PC-9 (cell line): ENCODE measurements around the gene EVI5L. TPM values are rescaled to one million over a fixed set of nuclear protein-coding genes. Genes with fewer than 3 reads are reported as not detected.
"Not testable (repeated sequence)": the region's sequence is repeated elsewhere in the genome, so short reads cannot be mapped to it uniquely, and the experiment has no call there.

ENCODE experiments used
- BruUV-seq: library from RNA; stranded (reverse); fragments of 400-500 nt; replicated peaks from 2 replicates; lab custom pipeline; 2021; lab: Mats Ljungman, UMichigan
- CTCF ChIA-PET: fragments of 300-600 bp; sonication (Branson Sonifier 250); formaldehyde crosslinking; loops from one replicate; lab custom pipeline; 2022; ENCODE audit warnings: antibody characterized with exemption; lab: Charles Lee
- POLR2A ChIA-PET: fragments of 300-600 bp; sonication (Branson Sonifier 250); formaldehyde crosslinking; loops from one replicate; lab custom pipeline; 2022; ENCODE audit warnings: antibody characterized with exemption; ENCODE audit not compliant: unreplicated experiment; lab: Charles Lee
- DNase-seq, 2 experiments: peaks; one replicate each; pipeline versions ENCODE4 v3.0.0 to v3.0.0-alpha.2; 2015 to 2022; ENCODE audit warnings: mixed read lengths in 1 of 2
- H2AFZ ChIP-seq: fragments of 200-600 bp; sonication (generic); 2 replicates; pipeline ENCODE4 v1.8.1; 2017; ENCODE audit warnings: antibody characterized with exemption
- H3F3A ChIP-seq: fragments of 200-600 bp; sonication (generic); 2 replicates; pipeline ENCODE4 v1.8.1; 2017; ENCODE audit warnings: antibody characterized with exemption, mild to moderate bottlenecking, low read depth; ENCODE audit not compliant: insufficient read depth
- H3K27ac ChIP-seq: fragments of 200-600 bp; sonication (generic); 2 replicates; pipeline ENCODE4 v1.6.1; 2016; ENCODE audit warnings: mixed run types
- H3K27me3 ChIP-seq: fragments of 200-600 bp; sonication (generic); 2 replicates; pipeline ENCODE4 v1.6.1; 2016; ENCODE audit warnings: low read depth, mixed run types; ENCODE audit not compliant: insufficient read depth
- H3K36me3 ChIP-seq: fragments of 200-600 bp; sonication (generic); 2 replicates; pipeline ENCODE4 v1.6.1; 2016; ENCODE audit warnings: low read depth, mixed run types
- H3K4me1 ChIP-seq: fragments of 200-600 bp; sonication (generic); replicated peaks from 2 replicates; pipeline ENCODE4 v1.6.1; 2016; ENCODE audit warnings: mixed run types; ENCODE audit not compliant: insufficient read depth
- H3K4me2 ChIP-seq: fragments of 200-600 bp; sonication (generic); 2 replicates; pipeline ENCODE4 v1.6.1; 2017; ENCODE audit warnings: mixed run types
- H3K4me3 ChIP-seq: fragments of 200-600 bp; sonication (generic); 2 replicates; pipeline ENCODE4 v1.6.1; 2016; ENCODE audit warnings: mixed run types
- H3K79me2 ChIP-seq: fragments of 200-600 bp; sonication (generic); 2 replicates; pipeline ENCODE4 v1.6.1; 2017; ENCODE audit warnings: low read depth, mixed run types
- H3K9me2 ChIP-seq: fragments of 200-600 bp; sonication (generic); 2 replicates; pipeline ENCODE4 v1.8.1; 2017; ENCODE audit warnings: mild to moderate bottlenecking; ENCODE audit not compliant: insufficient read depth
- H3K9me3 ChIP-seq: fragments of 200-600 bp; sonication (generic); 2 replicates; pipeline ENCODE4 v1.8.1; 2016; ENCODE audit warnings: low read depth; ENCODE audit not compliant: insufficient read depth
- H4K20me1 ChIP-seq: fragments of 200-600 bp; sonication (generic); 2 replicates; pipeline ENCODE4 v1.8.1; 2017; ENCODE audit not compliant: insufficient read depth
- EZH2 ChIP-seq: fragments of 200-600 bp; sonication (generic); IDR thresholded peaks from 2 replicates; pipeline ENCODE4 v1.8.0; 2017; ENCODE audit warnings: antibody characterized with exemption, low read depth
- intact Hi-C: fragments of 100-400 bp; cut with micrococcal nuclease; formaldehyde crosslinking; loops from one replicate; pipeline ENCODE4 v1.10.0; 2022; ENCODE audit not compliant: unreplicated experiment
- total RNA-seq: library from RNA; stranded (reverse); gene quantifications from 2 replicates; pipeline ENCODE4 v1.2.3, GENCODE V29; 2021
- TF ChIP-seq, protein P1 (sequence below): fragments of 200-600 bp; sonication (generic); conservative IDR thresholded peaks from 2 replicates; pipeline ENCODE4 v1.6.1; 2017; ENCODE audit warnings: mixed run types, antibody characterized with exemption, mild to moderate bottlenecking, moderate library complexity

EVI5L gene
- total RNA-seq, 1 experiment from 2014 or later = 19.2 TPM

DNA sequence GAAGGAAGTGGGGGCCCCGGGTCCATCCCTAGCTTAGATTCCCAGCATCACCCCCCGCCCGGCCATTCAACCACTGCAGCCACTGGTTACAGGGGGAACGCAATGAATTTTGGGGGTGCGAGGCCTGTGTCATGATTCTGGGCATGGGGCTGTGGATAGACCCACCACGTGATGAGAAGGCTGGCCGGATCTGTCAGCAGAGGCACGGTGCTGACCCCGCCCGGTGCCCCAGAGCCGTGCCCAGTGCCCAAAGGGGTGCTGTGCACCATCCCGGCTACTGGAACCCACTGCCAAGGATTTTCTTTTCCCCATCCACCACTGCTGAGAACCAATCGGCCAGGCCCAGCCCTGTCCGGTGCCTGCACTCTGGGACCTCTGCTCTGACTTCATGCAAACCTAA lies 39.6 kb upstream of the EVI5L start:
- no peak overlapping the region for H3K4me3 ChIP-seq
- TF ChIP-seq EZH2 = no peak
- TF ChIP-seq, protein P1, sequence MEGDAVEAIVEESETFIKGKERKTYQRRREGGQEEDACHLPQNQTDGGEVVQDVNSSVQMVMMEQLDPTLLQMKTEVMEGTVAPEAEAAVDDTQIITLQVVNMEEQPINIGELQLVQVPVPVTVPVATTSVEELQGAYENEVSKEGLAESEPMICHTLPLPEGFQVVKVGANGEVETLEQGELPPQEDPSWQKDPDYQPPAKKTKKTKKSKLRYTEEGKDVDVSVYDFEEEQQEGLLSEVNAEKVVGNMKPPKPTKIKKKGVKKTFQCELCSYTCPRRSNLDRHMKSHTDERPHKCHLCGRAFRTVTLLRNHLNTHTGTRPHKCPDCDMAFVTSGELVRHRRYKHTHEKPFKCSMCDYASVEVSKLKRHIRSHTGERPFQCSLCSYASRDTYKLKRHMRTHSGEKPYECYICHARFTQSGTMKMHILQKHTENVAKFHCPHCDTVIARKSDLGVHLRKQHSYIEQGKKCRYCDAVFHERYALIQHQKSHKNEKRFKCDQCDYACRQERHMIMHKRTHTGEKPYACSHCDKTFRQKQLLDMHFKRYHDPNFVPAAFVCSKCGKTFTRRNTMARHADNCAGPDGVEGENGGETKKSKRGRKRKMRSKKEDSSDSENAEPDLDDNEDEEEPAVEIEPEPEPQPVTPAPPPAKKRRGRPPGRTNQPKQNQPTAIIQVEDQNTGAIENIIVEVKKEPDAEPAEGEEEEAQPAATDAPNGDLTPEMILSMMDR = no peak
- peaks cover 7% of the 10 kb centered on the region; the same call in 1 of the 2 replicates for H3K9me3 ChIP-seq
- no peak overlapping the region for H3K4me2 ChIP-seq
- ChIA-PET POLR2A (no interaction called here), CTCF (no interaction called here)
- H3K27me3 ChIP-seq = no peaks in the 10 kb centered on the region
- H3K79me2 ChIP-seq = no peaks in the 10 kb centered on the region
- no peak overlapping the region for H3K27ac ChIP-seq
- no peaks in the 10 kb centered on the region for H3K9me2 ChIP-seq
- intact Hi-C loops = loop anchor here (10.0 kb wide), 1 partner anchor 436 kb away; no protein-coding TSS in a partner anchor
- no peak for DNase-seq
- H3F3A ChIP-seq = peaks cover 26% of the 10 kb centered on the region; the same call in 1 of the 2 replicates
- H2AFZ ChIP-seq = no peak overlapping the region
- no peaks in the 10 kb centered on the region for H3K36me3 ChIP-seq
- no peaks in the 10 kb centered on the region for H4K20me1 ChIP-seq
- BruUV-seq = no TSS peak
- peaks cover 25% of the 10 kb centered on the region for H3K4me1 ChIP-seq

DNA sequence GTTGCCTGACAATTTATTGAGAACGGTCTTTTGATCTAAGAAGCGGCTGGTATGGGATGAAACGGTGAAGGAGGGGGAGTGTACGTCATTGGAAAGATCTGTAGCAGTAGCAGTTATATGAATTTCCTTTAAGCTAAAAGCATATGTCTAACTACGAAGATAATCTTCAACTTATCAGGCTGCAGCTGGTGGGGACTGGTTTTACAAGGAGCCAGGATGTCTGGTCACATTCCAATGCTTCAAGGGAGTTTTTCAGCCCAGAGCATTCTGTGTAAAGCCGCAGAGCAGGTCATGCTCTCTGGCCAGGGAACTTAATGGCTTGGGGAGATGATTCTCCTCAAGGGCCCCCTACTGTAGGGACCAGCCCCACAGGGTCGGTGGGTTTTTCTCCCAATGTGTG lies 37.7 kb upstream of the EVI5L start:
- BruUV-seq = no TSS peak
- no peaks in the 10 kb centered on the region for H3K79me2 ChIP-seq
- no peaks in the 10 kb centered on the region for H3K9me2 ChIP-seq
- ChIA-PET POLR2A (interaction anchor here (0.7 kb wide), 1 partner anchor 9 kb away, joined by 3 read pairs; no protein-coding TSS in a partner anchor), CTCF (no interaction called here)
- H3K27me3 ChIP-seq = no peaks in the 10 kb centered on the region
- no peaks in the 10 kb centered on the region for H3K36me3 ChIP-seq
- peaks cover 19% of the 10 kb centered on the region; the same call in 1 of the 2 replicates for H3F3A ChIP-seq
- peak overlapping the region; percentile 42; the same call in 1 of the 2 replicates for H3K27ac ChIP-seq
- H3K4me2 ChIP-seq = peak overlapping the region; percentile 53
- intact Hi-C loops = loop anchor here (10.0 kb wide), 1 partner anchor 437 kb away; no protein-coding TSS in a partner anchor
- no peaks in the 10 kb centered on the region for H4K20me1 ChIP-seq
- no peak overlapping the region; the same call in 1 of the 2 replicates for H3K4me3 ChIP-seq
- peak; percentile 47 to 89 for DNase-seq
- no peak for TF ChIP-seq EZH2
- peaks cover 25% of the 10 kb centered on the region for H3K4me1 ChIP-seq
- H3K9me3 ChIP-seq = peaks cover 7% of the 10 kb centered on the region; the same call in 1 of the 2 replicates
- H2AFZ ChIP-seq = no peak overlapping the region

DNA sequence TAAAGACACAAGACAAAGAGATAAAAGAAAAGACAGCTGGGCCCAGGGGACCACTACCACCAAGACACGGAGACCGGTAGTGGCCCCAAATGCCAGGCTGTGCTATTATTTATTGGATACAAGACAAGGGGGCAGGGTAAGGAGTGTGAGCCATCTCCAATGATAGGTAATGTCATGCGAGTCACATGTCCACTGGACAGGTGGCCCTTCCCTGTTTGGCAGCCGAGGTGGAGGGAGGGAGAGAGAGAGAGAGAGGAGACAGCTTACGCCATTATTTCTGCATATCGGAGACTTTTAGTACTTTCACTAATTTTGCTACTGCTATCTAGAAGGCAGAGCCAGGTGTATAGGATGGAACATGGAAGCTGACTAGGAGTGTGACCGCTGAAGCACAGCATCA lies 37.3 kb upstream of the EVI5L start:
- Histone ChIP-seq H3K27ac (peak overlapping the region; percentile 42; the same call in 1 of the 2 replicates), H3K4me1 (peaks cover 25% of the 10 kb centered on the region), H3K4me2 (peak overlapping the region; percentile 53; the same call in 1 of the 2 replicates), H3F3A (peaks cover 19% of the 10 kb centered on the region; the same call in 1 of the 2 replicates)
- H4K20me1 ChIP-seq, CTCF ChIA-PET, H3K9me3 ChIP-seq, H3K79me2 ChIP-seq, H3K4me3 ChIP-seq, H3K9me2 ChIP-seq, BruUV-seq, DNase-seq, POLR2A ChIA-PET, H2AFZ ChIP-seq, H3K36me3 ChIP-seq, H3K27me3 ChIP-seq: not testable (repeated sequence)
- intact Hi-C loops = loop anchor here (10.0 kb wide), 1 partner anchor 438 kb away; no protein-coding TSS in a partner anchor

DNA sequence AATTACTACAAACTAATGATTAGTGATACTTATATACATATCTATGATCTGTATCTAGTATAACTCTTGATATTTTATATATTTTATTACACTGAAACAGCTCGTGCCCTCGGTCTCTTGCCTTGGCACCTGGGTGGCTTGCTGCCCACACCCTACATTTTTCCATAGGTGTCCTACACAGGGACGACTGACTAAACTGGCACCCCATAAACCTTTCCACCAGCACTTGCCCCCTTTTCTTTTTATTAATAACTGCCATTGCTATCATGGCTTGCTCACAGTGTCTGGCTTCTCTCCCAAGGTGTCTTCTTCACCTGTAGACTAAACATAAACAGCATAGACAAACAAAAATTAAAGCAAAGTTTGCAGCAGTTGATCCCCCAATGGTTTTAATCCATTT lies 36.5 kb upstream of the EVI5L start:
- H3K27ac ChIP-seq = no peak overlapping the region
- peaks cover 7% of the 10 kb centered on the region; the same call in 1 of the 2 replicates for H3K9me3 ChIP-seq
- ChIA-PET POLR2A (no interaction called here), CTCF (no interaction called here)
- H3K4me3 ChIP-seq = no peak overlapping the region
- TF ChIP-seq, protein P1 = no peak
- no peak for TF ChIP-seq EZH2
- DNase-seq = no peak
- BruUV-seq = no TSS peak
- no peaks in the 10 kb centered on the region for H3K36me3 ChIP-seq
- peaks cover 25% of the 10 kb centered on the region for H3K4me1 ChIP-seq
- no peak overlapping the region for H2AFZ ChIP-seq
- peaks cover 19% of the 10 kb centered on the region; the same call in 1 of the 2 replicates for H3F3A ChIP-seq
- H3K9me2 ChIP-seq = no peaks in the 10 kb centered on the region
- H3K27me3 ChIP-seq = no peaks in the 10 kb centered on the region
- intact Hi-C loops = loop anchor here (10.0 kb wide), 1 partner anchor 439 kb away; no protein-coding TSS in a partner anchor
- H3K79me2 ChIP-seq = no peaks in the 10 kb centered on the region
- H4K20me1 ChIP-seq = no peaks in the 10 kb centered on the region
- no peak overlapping the region for H3K4me2 ChIP-seq
